Eye (tissue), 1 donor: ENCODE data around the gene MINAR2.

Experiments used
- DNase-seq: peaks from one replicate; pipeline ENCODE4 v3.0.0-alpha.2; 2015

The MINAR2 gene, protein sequence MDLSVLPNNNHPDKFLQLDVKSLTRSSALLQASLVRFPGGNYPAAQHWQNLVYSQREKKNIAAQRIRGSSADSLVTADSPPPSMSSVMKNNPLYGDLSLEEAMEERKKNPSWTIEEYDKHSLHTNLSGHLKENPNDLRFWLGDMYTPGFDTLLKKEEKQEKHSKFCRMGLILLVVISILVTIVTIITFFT

DNA sequence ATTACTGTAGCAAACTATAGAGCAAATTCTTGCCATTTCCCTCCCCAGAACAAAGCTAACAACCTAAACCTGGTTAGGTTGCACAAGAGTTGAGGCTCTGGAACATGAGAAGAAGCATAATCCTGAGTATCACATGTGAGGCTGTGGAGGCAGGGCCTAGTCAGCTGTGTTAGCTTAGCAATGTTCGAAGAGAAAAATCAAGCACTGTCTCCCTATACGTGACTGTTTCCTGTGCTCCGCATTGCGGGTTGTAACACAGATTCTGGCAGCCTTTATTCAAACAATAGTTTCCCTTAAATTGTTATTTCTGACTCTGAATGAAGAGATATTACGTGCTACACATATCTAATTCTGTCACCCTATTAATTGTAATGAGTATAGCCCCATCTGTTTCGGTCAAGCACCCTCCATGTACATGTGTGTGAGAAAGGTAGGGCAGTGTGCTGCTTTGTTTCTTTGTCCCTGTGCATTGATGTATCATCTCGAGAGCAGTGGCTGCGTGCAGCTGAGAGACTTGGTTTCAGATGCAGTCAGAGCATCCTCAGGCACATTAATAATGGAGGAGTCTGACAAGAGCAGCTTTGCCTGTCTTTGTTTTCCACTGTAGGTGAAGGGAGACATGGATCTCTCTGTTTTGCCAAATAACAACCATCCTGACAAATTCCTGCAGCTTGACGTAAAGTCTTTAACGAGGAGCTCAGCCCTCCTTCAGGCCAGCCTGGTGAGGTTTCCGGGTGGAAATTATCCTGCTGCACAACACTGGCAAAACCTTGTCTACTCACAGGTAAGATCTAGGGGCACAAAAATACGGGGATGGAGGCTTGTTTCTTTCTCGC is at the start of gene MINAR2:
Gene MINAR2, plus strand, starts transcription at position 523 of the 836 bp plus-strand sequence. Its CDS starts 97 bp downstream, at position 620.
- DNase-seq = peak; percentile 83

DNA sequence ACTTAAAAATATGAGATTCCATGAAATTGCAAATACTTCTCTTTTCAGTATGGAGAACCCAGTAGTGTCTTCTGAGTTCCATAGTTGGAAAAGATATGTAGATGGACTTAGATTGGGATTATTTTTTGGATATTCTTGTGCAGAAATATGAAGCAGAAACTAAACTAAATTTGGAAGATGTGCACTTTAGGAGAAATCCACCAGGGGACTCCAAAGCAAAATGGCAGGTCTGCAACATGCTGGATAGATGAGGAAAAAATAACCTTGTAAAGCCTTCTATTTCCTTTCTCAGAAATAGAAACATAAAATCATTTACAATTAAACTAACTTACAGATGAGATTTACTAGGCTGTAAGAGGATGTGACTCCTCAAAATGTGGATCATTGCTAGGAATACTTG is 49.2 kb upstream of the MINAR2 start:
- DNase-seq = no peak

DNA sequence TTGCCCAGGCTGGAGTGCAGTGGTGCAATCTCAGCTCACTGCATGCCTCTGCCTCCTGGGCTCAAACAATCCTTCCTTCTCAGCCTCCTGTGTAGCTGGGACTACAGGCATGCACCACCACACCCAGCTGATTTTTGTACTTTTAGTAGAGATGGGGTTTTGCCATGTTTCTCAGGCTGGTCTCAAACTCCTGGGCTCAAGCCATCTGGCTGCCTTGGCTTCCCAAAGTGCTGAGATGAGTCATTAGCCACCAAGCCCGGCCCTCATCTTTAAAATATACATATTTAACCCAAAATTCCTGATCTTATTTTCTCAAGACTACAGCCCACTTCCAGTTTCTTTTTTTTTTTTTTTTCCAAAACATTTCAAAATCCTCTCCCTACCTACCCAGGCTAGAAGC is 31.7 kb upstream of the MINAR2 start:
- DNase-seq = no peak

DNA sequence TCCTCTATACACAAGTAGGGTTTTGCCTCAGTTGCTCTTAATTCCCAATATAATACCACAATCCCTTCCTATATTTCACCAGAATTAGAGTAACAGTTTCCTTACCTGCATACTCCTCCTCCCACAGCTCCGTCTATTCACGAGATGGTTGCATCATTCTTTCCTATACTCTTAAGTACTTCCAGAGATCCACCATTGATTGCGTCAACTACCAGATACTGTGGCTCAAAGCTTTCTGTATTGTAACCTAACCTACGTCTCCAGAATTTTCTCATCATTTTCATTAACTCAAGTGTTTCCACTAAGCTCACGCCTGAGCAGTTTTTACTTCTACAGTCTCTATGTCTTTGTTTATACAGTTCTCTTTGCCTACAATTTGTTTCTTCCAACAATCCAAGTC is 31.2 kb upstream of the MINAR2 start:
- no peak for DNase-seq

DNA sequence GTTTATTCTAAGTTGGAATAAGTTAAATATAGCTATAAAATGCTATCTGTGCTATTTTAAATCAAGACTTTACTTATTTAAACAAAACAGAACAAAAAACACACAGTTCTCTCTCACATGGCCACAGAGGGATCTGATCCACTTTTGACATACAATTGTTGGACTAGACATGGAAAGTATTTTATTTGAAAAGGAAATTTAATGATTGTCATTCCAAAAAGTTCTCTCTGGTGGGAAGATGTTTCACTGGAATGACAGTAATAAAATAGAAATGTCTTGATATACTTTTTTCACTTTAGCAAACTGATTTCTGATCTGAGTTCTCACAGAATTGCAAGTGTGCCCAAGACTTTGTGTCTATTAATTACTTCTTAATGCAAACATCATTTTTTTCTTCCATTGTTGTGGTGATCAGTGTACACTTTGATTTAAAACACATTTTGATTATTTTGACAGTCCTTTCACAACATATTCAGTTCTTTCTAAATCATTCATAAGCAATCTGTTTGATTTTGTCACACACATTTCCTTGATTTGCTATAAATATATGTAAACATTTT is 30.1 kb upstream of the MINAR2 start:
- no peak for DNase-seq

DNA sequence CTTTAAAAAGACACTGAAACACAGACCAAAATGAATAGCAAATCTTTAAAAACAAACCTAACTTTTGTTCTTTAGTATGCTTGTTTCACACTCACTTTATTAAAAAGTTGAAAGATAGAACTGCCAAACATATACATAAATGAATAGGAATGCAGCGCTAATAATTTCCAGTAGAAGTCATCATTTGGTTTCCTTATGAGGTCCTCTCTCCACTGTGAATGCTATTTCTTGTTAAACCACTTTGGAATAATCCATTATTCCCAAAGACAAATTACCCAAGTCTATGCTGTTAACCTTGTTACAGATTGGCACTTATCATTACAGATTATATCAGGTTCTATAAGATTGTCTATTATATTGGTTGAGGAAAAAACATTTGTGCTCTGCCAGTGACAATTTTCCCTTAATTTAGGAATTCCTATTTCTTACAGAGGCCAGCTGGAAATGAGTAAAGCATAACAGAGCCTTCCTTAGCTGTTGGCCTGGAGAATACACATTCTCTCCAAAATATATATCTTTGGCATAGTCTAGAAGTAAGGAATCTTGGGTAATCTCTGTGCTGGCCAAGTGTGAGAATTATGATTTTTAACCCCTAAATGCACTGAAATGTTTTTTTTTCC is 29.3 kb upstream of the MINAR2 start:
- DNase-seq = peak; percentile 65

DNA sequence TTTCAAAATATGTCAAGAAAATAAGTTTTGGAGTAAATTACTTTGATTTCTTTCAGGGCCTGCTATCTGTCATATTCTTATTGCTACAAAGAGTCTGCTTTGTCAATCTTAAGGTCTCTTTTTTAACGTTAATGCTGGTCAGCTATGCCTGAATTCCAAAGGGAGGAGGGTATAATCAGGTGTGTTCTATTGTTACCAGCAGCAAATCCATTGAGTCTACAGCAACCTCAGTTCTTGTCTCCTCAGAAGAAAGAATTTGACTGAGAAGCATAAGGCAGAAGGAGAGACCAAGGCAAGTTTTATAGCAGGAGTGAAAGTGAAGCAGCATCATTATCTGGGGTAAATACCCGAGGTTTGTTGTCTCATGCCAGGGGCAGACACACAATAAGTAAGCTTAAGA is 23.7 kb upstream of the MINAR2 start:
- DNase-seq = no peak

DNA sequence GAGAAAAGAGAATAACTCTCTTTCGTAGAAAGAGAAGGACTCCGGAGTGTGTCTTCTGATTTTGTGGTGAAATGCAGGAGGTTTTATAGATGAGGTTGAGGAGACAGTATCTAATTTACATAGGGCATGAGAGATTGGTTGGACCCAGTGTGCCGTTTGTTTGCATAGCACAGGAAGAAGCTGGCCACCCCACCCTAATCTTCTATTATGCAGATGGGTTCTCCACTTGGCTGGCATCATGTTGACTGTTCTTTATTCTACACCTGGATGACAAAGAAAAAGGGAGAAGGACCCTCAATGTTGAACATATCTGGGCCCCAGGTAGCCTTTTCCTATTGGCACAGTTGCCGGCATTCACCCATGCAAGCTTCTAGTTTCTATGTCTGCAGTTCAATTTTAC is 23.2 kb upstream of the MINAR2 start:
- DNase-seq = no peak

DNA sequence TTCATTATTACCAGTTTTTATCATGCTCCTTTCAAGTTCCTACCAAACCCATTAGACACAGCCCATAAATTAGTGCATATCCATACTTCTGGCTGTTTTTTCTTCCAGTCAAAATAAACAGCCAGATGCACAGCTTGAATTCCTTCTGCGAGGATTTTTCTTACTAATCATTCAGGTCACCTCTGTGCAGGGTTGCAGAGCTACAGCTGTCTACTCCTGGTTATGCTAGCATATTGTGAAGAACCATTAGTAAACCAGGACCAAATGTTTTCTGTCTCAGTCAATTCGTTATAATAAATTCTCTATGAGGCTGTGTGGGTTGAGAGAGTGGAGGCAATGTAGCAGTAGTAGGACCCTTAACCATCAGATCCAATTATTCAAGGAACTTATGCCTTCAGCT is 8.1 kb upstream of the MINAR2 start:
- DNase-seq = no peak

DNA sequence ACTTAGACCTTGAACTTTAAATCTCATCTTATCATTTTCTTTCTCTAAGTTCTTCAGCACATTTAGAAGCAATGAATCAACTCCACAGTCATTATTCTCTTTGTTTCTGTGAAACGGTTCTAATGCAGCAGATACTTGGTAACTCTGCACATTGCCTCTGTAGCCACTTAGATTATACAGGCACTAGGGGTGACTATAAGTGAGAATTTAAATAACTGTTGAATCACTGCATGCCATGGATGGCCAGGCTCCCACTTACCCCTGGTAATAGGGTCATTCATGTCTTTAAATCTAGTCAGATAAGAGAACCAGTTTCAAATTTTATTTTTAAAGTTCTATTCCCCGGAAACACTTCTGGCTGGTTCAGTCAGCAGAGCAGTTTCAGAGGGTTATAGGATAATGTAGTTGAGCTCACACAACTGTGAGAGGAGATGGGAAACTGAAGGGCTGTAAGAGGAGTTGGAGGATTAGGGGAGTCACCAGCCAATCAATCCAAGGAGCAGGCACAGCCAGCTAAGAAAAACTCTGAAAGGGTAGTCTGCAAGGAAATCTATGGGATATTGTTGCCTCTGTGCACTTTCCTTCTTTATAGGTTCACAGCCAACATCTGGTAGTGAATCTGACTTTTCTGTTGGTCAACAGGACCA is 4.2 kb upstream of the MINAR2 start:
- no peak for DNase-seq

DNA sequence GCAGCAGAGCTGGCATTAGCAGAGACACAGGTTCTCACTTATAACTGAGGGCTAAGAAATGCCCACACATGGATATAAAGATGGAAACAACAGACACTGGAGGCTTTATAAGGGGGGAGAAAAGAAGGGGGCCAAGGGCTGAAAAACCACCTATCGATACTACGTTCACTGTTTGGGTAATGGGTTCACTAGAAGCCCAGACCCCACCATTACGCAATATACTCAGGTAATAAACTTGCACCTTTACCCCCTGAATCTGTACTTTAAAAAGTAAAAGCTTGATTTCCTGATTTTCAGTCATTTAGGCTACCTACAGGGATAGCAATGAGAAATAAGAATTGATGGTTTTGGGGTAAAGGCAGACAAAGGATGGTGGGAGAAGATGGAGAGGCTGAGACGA is 1.9 kb upstream of the MINAR2 start:
- no peak for DNase-seq

DNA sequence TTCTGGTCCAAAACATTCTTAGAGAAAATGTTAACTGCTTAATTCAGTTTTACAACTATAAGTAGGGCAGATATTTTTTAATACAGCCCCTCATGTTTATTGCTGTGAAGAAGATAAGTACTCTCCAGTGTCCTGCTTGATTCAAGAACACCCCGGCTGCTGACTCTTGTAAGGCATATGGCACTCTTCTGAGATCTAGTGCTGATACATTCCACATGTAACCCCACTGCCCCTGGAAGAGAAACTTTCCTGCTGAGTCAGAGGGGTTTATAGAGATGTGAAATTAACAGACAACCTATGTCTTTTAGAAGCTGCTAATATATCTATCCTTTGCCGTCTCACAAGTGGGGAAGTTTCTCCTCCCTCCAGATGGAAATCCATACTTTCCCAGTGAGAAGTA is 1.0 kb upstream of the MINAR2 start:
- no peak for DNase-seq

DNA sequence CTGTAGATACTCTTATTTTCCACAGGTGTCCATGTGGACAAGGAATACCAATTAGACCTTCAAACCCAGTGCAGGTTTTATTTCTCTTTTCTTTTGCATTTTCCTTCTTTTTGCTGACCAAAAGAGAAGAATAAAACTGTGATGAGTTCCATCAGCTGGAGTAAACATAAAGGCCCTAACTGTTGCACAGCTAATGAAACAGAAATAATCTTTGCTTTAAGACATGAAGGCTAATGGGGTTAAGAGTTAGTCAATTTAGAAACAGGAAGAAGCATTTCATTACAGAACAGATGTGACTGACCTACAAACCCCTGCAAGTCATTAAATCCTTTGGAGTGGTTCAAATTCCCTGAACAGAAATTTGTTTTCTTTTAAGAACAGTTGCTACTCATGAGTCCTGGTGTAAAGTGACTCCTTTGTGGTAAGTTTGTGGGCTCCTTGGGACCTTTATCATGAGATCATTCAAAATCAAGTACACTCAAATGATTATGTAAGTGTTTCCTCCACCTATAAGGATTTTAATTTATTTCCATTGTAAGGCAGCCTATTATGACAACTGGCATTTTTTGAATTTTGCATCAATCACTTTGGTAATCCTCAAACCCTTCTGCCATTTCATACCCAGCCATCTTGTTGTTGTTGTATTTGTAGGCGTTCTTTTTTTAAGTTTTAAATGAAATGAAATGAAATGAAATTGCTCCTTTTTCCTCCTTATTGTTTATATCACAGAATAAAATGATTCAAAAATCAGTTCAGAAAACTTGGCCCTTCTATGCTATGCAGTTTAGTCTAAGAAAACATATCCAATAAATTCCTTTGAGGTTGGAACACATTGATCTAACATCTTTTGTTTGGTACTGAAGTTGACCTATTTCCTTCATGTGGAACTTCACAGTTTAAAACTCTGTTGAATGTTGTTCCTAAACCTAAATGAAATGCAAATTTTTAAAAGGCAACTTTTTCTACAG is 1.3 kb downstream of the MINAR2 start:
- peak; percentile 53 for DNase-seq

DNA sequence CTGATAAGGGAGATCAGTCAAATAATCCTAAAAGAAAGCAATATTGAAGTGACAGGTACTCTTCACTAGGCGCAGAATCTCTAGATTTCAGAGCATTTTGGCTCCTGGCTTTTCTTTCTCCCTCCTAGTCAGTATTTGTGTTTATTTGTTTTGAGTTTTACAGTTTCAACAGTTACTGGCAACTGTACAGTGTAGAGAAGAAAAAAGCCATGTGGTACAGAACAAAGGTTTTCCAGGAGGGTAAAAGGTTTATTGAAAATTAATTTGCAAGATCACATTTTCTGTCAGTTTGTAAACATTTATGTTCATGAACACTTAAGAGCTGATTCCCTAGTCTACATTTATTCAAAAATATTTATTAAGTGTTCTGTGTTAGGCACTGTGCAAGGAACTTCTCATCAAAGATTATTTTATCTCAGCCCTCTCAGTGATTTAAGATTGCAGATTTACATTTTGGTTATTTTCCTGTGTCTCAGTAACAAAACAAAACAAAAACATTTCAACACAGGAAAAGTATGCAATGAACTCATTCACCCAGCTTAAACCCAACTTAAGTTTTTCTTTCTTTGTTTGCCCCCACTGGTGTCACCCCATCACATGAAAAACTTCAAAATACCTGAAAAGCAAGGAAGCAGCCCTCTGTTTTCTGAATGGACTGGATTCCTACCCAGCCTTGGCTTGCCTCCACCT is 12.9 kb downstream of the MINAR2 start:
- DNase-seq = no peak

DNA sequence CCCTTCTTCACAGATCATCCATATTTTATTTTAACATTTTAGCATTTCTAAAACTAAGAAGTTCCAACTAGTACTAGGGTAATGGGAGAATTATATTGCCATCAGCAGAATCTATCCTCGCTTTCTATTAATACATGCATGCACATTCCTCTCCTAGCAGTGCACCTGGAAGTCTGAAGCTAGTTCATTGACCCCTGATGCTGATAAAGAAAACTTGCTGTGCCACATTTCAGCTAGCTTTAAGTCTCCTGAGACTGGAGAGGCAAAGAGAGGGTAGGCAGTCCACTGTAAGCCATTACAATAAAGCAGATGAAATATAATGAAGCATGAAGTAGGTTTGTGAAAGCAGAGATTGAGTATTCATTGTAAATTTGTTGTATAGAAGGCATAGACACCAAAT is 15.8 kb downstream of the MINAR2 start:
- no peak for DNase-seq

DNA sequence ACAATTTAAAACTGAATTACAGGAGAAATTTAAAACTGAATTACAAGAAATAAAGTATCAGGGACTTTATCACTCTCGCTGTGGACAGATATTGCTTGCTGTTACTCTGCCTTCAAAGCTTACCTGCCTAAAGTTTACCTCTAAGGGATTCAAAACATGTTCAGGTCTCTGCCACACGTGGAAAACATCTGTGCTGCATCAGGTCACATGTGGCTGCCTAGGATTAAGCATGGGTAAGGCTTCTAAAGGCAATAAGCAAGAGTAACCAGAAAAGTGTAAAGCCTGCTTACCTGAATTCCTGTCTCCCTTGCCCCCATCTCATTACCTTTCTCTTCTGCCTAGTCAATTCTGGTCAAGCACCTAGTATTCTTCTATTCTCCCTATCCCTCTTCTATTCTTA is 18.9 kb downstream of the MINAR2 start:
- DNase-seq = no peak

DNA sequence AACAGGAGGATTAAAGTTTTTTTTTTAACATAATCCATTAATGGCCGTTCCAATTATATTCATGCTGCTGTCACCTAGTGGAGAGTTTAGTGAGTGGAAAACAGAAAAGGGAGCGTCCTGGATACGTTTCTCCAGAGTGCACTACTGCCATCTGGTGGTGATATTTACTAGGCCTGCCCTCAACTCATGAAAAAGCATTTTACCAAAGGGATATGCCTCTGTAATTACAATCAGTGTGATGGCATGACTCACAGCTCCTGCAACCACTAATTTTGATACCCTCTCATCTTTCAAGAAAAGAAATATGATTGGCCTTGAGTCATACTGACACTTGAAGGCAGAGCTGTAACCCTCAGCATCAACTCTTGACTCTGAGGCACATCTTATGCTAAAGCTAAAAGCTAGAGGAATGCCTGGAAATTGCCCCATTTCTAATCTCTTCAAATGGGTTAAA is 20.1 kb downstream of the MINAR2 start:
- DNase-seq = peak; percentile 98

DNA sequence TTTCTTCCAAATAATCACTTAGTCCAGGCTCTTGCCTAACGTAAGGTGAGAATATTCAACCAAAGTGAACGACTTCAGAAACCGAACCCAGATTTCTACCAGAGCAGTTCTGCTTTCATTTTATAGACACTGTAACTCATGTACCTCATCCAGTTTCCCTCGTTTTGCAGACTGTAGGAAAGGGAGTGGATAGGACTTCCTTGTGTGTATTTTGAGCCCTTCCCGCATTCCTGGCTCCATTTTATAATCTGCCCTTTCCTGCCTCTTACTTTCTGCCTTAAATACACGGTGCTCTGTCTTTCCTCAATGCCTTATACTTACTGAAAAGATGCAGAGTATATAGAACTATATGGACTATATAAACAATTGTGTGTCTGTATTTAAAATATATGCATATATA is 20.8 kb downstream of the MINAR2 start:
- DNase-seq = no peak

DNA sequence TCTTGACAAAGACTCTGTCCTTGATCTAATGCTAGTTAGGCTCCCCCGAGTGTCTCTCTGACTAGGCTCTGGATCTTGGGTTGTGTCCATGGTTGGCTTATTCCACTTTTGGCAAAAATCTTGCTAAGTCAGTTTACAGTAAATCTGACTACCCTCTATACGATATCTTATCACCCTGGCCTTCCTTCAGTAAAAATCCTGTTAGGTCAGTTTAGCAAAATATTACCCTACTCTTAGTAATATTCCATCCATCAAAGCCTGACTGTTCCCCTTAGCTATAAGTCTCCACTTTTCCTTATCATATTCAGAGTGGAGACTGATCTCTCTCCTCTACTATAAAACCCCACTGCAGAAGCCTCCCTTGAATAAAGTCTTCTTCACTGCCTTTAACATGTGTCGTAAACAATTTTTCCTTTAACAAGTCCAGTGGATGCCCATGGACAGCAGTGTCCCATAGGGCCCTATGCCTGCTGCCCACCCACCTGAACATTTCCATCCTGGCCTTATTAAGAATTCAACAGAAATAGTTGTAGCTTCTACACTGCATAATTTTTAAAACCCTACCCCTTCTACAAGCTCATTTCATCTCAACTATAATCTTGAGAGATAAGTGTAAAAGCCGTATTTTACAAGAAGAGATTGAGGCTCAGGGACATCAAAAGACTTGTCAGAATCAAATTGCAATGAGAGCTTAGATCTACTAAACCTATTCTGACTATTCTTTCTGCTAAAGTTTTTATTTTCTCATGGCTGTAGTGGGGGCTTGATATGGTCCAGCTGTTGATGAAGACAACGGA is 22.3 kb downstream of the MINAR2 start:
- DNase-seq = no peak

DNA sequence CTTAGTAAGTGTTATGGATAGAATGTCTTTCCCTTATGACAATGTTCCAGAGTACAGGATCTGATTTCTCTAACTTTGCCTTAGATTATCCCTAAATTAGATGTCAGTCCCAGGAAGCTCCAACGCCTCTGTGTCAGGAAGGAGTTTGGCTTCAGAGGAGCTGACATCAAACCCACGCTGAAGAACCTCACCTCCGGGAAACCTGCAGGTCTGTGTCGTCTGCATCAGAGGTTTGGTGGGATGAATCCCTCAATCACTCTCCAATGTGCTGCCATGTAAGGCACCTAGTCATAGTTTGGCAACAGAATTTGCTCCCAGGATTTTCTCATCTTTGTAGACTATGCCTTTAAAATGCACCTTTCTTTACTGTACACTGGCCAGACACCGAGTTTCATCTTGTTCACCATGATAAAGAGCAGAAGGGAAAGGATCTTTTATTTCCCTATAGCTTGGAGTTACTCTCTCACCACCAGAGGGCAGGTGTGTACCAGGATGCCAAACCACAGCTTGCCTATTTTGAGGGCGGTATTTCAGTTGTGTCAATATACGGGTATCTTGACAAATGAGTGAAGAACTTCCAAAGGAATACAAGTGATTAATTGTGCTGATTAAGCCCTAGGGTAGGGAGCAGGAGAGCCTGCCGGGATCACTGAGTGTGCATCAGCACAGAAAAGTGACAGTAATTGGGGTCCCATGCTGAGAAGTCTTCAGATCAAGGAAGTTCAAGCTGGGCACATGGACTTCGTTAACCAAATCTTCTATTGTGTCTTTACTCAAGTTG is 23.4 kb downstream of the MINAR2 start:
- peak; percentile 93 for DNase-seq
